ENCODE results near the gene DAB1. TPM values are rescaled to one million over a fixed set of nuclear protein-coding genes. Genes with fewer than 3 reads are reported as not detected.

The DAB1 gene
- total RNA-seq, 1 donor from 2014 or later = 0.25 TPM

DNA sequence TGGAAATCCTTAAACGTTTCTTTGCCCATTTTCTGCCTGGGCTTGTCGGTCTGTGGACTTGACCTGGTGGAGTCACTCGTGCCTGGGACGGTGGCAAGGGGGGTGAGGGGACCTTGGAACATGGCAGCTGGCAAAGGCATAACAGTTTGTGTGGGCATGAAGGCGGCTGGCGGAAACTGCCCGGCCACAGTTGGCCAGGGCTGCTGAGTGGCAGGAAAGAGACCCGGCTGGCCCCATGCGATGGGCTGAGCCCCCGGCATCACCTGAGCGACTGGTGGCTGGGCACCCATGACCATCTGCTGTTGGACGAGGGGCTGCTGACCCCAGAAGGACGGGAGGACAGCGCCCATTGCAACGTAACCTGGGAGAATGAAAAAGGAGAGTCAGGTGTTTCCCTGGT, 408.8 kb downstream of the DAB1 start:
- H3K4me3 ChIP-seq (ENCODE audit: low read depth, low read length) = no peak overlapping the region
- no peaks in the 10 kb centered on the region for H3K36me3 ChIP-seq (ENCODE audit: control insufficient read depth, insufficient read depth, low read length)
- TF ChIP-seq, protein P1, sequence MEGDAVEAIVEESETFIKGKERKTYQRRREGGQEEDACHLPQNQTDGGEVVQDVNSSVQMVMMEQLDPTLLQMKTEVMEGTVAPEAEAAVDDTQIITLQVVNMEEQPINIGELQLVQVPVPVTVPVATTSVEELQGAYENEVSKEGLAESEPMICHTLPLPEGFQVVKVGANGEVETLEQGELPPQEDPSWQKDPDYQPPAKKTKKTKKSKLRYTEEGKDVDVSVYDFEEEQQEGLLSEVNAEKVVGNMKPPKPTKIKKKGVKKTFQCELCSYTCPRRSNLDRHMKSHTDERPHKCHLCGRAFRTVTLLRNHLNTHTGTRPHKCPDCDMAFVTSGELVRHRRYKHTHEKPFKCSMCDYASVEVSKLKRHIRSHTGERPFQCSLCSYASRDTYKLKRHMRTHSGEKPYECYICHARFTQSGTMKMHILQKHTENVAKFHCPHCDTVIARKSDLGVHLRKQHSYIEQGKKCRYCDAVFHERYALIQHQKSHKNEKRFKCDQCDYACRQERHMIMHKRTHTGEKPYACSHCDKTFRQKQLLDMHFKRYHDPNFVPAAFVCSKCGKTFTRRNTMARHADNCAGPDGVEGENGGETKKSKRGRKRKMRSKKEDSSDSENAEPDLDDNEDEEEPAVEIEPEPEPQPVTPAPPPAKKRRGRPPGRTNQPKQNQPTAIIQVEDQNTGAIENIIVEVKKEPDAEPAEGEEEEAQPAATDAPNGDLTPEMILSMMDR (IDR thresholded peaks at IDR 0.05; ENCODE audit: insufficient read depth, low read length, poor library complexity, severe bottlenecking) = no peak
- no peak for DNase-seq (ENCODE audit: low read depth)
- H3K27me3 ChIP-seq (ENCODE audit: control insufficient read depth, insufficient read depth, low read length) = peaks cover 3% of the 10 kb centered on the region

DNA sequence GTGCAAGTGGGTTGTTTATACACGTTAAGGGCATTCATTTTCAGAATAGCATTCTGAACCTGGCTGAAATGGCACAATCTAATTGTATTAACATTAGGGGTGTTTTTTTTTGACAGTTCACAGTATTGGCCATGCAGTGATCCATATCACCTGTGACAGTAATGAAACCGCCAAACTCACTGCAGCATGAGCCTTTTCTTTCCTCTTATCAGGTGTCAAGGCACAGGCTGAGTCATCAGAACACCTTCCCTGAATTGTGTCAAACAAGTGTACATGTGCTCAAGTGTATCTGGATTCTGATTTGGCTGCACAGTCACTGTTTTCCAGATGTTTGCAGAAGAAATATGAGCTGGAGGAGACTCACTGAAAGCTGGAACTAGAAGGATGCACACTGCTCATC, 410.3 kb downstream of the DAB1 start:
- Histone ChIP-seq H3K4me3 (ENCODE audit: low read depth, low read length) (no peak overlapping the region), H3K36me3 (ENCODE audit: control insufficient read depth, insufficient read depth, low read length) (no peaks in the 10 kb centered on the region), H3K27me3 (ENCODE audit: control insufficient read depth, insufficient read depth, low read length) (peaks cover 3% of the 10 kb centered on the region)
- TF ChIP-seq, protein P1 (IDR thresholded peaks at IDR 0.05; ENCODE audit: insufficient read depth, low read length, poor library complexity, severe bottlenecking) = no peak
- no peak for DNase-seq (ENCODE audit: low read depth)

DNA sequence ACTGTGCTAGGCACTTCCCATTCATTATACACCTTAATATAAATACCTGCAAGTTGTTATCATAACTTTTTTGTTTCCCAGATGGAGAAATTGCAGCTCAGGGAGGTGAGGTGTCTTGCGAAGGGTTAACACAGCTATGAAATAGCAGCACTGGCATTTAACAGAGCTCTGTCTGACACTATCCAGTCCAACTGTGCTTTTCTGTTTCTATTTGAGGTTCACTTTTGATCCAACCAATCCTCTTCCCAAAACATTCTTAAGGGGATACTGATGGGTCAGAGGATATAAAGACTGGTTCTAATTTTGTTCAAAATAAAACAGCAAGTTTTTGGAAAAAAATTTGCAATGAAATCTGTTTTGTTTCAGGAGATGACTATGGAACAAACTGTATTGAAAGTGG, 411.5 kb downstream of the DAB1 start:
- no peaks in the 10 kb centered on the region for H3K36me3 ChIP-seq (ENCODE audit: control insufficient read depth, insufficient read depth, low read length)

DNA sequence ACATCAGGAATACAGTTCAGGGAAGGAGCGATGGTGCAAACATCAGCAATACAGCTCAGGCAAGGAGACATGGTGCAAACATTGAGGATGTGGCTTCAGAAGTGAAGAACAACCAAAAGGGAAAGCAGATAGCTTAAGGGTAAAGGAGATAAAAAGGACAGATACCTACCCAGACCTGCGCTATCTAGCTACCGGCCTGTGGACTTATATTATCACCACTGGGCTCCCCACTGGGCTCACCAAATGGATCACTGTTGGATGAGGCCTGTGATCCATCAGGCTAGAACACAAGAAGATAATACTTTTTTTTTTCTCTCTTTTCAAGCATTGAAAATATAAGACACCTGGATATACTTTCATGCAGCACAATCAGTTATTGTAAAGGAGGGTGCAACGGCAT, 413.3 kb downstream of the DAB1 start:
- Histone ChIP-seq H3K4me3 (ENCODE audit: low read depth, low read length) (no peak overlapping the region), H3K27me3 (ENCODE audit: control insufficient read depth, insufficient read depth, low read length) (peaks cover 3% of the 10 kb centered on the region)

More for the DNA sequence above, 411.5 kb downstream of the DAB1 start:
- DNase-seq (ENCODE audit: low read depth) = no peak
- H3K4me3 ChIP-seq (ENCODE audit: low read depth, low read length) = no peak overlapping the region
- TF ChIP-seq, protein P1 (IDR thresholded peaks at IDR 0.05; ENCODE audit: insufficient read depth, low read length, poor library complexity, severe bottlenecking) = no peak
- H3K27me3 ChIP-seq (ENCODE audit: control insufficient read depth, insufficient read depth, low read length) = peaks cover 3% of the 10 kb centered on the region

DNA sequence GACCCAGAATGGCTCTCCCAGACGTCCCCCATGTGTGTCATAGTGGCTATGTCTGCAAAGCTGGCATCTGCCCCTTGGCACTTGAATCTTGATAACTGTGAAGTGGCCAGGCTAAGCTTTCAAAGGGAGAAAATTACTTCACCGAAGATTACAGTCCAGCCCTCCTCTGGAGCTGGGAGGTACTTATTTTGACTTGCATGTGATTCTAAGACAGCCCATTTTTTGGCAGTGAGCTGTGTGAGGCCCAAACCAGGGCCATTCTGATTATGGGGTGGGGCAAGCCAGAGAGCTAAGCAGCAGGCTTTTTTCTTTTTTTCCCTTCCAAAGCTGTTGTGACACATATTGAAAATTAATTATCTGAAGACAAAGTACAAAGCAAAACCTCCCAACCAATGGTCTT, 415.9 kb downstream of the DAB1 start:
- TF ChIP-seq, protein P1 (IDR thresholded peaks at IDR 0.05; ENCODE audit: insufficient read depth, low read length, poor library complexity, severe bottlenecking) = no peak
- Histone ChIP-seq H3K36me3 (ENCODE audit: control insufficient read depth, insufficient read depth, low read length) (no peaks in the 10 kb centered on the region), H3K4me3 (ENCODE audit: low read depth, low read length) (no peak overlapping the region), H3K27me3 (ENCODE audit: control insufficient read depth, insufficient read depth, low read length) (no peaks in the 10 kb centered on the region)
- no peak for DNase-seq (ENCODE audit: low read depth)

More for the DNA sequence above, 413.3 kb downstream of the DAB1 start:
- no peak for DNase-seq (ENCODE audit: low read depth)
- TF ChIP-seq, protein P1 (IDR thresholded peaks at IDR 0.05; ENCODE audit: insufficient read depth, low read length, poor library complexity, severe bottlenecking) = no peak
- H3K36me3 ChIP-seq (ENCODE audit: control insufficient read depth, insufficient read depth, low read length) = no peaks in the 10 kb centered on the region

DNA sequence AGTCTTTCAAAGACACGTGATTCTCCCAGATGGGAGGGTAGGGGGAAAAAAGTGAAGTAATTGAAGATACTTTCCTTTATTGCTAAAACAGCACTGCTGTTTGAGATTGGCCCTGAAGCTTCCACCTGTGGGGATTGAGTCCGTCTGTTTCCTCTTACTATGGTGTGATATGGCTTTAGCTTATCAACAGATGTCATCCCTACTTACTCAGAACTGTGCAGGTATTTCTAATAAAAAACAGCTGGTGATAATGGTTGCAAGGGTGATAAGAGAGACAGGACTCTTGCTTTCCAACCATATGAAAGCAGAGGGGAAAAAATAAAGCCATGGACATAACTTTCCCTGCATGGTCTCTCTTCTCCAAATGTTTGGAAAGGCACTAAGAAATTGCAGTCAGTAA, 416.4 kb downstream of the DAB1 start:
- no peaks in the 10 kb centered on the region for H3K27me3 ChIP-seq (ENCODE audit: control insufficient read depth, insufficient read depth, low read length)
- DNase-seq (ENCODE audit: low read depth) = no peak
- no peak overlapping the region for H3K4me3 ChIP-seq (ENCODE audit: low read depth, low read length)
- H3K36me3 ChIP-seq (ENCODE audit: control insufficient read depth, insufficient read depth, low read length) = no peaks in the 10 kb centered on the region
- TF ChIP-seq, protein P1 (IDR thresholded peaks at IDR 0.05; ENCODE audit: insufficient read depth, low read length, poor library complexity, severe bottlenecking) = no peak

Measured in kidney epithelial cell (primary cell).